ENCODE measurements around the gene MRPL21. TPM values are rescaled to one million over a fixed set of nuclear protein-coding genes. Genes with fewer than 3 reads are reported as not detected.

The MRPL21 gene
- total RNA-seq, 1 donor from 2014 or later = 32.9 TPM

DNA sequence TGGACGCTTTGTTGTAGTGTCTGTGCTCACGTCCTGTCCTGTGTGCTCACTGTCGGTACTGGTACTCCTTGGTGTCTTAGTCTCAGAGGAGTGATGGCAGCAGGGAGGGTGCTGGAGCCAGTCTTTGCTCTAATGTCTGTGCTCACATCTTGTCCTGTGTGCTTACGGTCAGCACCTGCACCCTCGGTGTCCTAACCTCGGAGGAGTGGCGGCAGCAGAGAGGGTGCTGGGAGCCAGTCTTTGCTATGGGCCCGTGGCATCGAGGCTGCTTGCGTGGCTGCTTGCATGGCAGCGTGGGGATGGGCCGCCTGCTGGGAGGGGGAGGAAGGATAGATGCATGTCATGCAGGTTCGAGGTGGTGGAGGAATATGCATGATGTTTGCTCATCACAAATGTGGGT lies 12.8 kb upstream of the MRPL21 start:
- no peak for ATAC-seq
- H3K27ac ChIP-seq = no peak overlapping the region
- peak; percentile 14 for DNase-seq
- H3K27me3 ChIP-seq (ENCODE audit: low read depth) = no peaks in the 10 kb centered on the region
- intact Hi-C loops (cut with DNase I) = no loop called here
- no peaks in the 10 kb centered on the region for H3K9me3 ChIP-seq
- peaks cover 97% of the 10 kb centered on the region for H3K36me3 ChIP-seq
- TF ChIP-seq, protein P1, sequence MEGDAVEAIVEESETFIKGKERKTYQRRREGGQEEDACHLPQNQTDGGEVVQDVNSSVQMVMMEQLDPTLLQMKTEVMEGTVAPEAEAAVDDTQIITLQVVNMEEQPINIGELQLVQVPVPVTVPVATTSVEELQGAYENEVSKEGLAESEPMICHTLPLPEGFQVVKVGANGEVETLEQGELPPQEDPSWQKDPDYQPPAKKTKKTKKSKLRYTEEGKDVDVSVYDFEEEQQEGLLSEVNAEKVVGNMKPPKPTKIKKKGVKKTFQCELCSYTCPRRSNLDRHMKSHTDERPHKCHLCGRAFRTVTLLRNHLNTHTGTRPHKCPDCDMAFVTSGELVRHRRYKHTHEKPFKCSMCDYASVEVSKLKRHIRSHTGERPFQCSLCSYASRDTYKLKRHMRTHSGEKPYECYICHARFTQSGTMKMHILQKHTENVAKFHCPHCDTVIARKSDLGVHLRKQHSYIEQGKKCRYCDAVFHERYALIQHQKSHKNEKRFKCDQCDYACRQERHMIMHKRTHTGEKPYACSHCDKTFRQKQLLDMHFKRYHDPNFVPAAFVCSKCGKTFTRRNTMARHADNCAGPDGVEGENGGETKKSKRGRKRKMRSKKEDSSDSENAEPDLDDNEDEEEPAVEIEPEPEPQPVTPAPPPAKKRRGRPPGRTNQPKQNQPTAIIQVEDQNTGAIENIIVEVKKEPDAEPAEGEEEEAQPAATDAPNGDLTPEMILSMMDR (IDR thresholded peaks at IDR 0.05) = no peak
- H3K4me1 ChIP-seq = no peaks in the 10 kb centered on the region
- H3K4me3 ChIP-seq = no peak overlapping the region

DNA sequence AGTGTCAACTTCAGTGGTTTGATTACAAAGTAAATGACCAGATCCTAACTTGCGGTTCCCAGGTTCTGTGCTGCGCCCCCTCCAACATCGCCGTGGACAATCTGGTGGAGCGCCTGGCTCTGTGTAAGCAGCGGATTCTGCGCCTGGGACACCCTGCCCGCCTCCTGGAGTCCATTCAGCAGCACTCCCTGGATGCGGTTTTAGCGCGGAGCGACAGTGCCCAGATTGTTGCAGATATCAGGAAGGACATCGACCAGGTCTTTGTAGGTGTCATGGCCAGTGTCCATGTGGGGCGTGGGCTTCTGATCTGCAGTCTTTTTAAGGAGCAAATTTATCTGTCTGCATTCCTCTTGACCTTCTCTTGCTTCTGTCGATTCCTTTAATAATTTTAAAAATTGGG lies 11.1 kb upstream of the MRPL21 start:
- H3K4me1 ChIP-seq = no peaks in the 10 kb centered on the region
- H3K36me3 ChIP-seq = peaks cover 97% of the 10 kb centered on the region
- no peak overlapping the region for H3K27ac ChIP-seq
- ATAC-seq = no peak
- DNase-seq = peak; percentile 34
- TF ChIP-seq, protein P1 (IDR thresholded peaks at IDR 0.05) = no peak
- intact Hi-C loops (cut with DNase I) = no loop called here
- H3K4me3 ChIP-seq = no peak overlapping the region
- H3K9me3 ChIP-seq = no peaks in the 10 kb centered on the region
- H3K27me3 ChIP-seq (ENCODE audit: low read depth) = no peaks in the 10 kb centered on the region

DNA sequence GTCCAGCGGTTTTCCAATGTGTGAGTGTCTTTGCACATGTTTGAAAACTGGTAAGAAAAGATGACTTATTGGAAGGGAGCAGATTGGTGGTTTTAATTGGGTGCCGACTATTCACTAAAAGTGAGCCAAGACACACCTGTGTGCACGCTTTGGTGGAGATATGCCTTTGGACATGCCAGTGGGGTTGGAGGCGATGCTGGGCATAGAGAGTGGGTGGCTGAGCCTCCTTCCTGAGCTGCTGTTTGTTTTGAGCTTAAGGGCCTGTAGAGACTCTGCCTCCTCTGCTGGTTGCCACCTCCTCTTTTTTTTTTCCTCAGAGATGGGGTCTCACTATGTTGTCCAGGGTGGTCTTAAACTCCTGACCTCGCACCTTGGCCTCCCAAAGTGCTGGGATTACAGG lies 9.6 kb upstream of the MRPL21 start:
- DNase-seq (no peak), ATAC-seq (no peak)
- Histone ChIP-seq H3K27ac (no peak overlapping the region), H3K27me3 (ENCODE audit: low read depth) (no peaks in the 10 kb centered on the region), H3K9me3 (no peaks in the 10 kb centered on the region), H3K4me1 (no peaks in the 10 kb centered on the region), H3K36me3 (peaks cover 97% of the 10 kb centered on the region), H3K4me3 (no peak overlapping the region)
- intact Hi-C loops (cut with DNase I) = no loop called here
- TF ChIP-seq, protein P1 (IDR thresholded peaks at IDR 0.05) = no peak

DNA sequence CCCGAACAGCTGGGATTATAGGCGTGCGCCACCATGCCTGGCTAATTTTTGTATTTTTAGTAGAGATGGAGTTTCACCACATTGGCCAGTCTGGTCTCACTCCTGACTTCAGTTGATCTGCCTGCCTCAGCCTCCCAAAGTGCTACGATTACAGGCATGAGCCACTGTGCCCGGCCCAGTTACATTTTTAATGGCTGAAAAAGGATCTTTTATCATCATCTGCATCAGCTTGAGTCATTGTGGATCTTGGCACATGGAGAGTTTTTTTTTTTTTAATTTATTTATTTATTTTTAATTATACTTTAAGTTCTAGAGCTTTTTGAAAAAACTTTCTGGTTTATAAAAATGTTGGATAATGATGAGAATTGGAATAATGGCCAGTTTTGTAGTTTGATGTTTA lies 8.6 kb upstream of the MRPL21 start:
- H3K9me3 ChIP-seq = no peaks in the 10 kb centered on the region
- no peaks in the 10 kb centered on the region for H3K4me1 ChIP-seq
- H3K27me3 ChIP-seq (ENCODE audit: low read depth) = no peaks in the 10 kb centered on the region
- peaks cover 97% of the 10 kb centered on the region for H3K36me3 ChIP-seq
- TF ChIP-seq, protein P1 (IDR thresholded peaks at IDR 0.05) = no peak
- H3K4me3 ChIP-seq = no peak overlapping the region
- DNase-seq (no peak), ATAC-seq (no peak)
- intact Hi-C loops (cut with DNase I) = no loop called here
- H3K27ac ChIP-seq = no peak overlapping the region

DNA sequence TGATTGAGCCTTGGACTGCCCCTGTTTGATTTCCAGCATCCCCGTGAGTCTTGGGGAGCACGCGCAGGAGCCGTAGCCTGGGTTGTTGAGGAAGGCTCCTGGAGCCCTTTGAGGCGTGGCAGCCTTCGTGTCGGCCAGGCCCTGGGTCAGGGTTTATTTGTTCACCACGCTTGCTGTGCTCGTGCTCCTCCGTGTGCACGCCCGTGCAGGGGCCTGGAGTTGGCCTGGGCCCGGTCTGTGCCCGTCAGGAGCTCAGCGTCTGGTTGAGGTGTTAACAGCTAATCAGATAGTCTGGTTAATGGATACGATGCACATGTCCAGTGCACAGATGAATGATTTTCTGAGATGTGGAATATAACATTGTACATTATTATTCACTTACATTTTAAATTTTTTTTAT lies 8.1 kb upstream of the MRPL21 start:
- H3K4me3 ChIP-seq = no peak overlapping the region
- H3K4me1 ChIP-seq = no peaks in the 10 kb centered on the region
- no peak for ATAC-seq
- peaks cover 98% of the 10 kb centered on the region for H3K36me3 ChIP-seq
- DNase-seq = peak; percentile 29
- TF ChIP-seq, protein P1 (IDR thresholded peaks at IDR 0.05) = no peak
- H3K9me3 ChIP-seq = no peaks in the 10 kb centered on the region
- H3K27ac ChIP-seq = no peak overlapping the region
- intact Hi-C loops (cut with DNase I) = no loop called here
- no peaks in the 10 kb centered on the region for H3K27me3 ChIP-seq (ENCODE audit: low read depth)

DNA sequence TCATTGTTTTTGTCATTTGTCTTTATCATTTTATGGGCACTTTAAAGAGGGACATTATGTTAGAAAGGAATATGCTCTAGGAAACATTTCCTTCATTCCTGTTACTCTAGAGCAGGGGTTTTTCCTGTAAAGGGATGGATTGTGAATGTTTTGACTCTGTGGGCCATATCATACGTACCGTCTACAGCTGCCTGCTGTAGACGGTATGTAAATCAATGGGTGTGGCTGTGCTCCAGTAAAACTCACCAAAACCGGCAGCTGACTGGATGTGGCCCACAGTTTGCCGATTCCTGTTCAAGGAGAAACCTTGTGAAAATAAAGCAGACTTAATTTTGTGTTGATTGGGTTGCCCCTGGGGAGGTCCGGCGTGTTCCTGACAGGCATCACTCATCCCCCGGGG lies 7.3 kb upstream of the MRPL21 start:
- TF ChIP-seq, protein P1 (IDR thresholded peaks at IDR 0.05) = no peak
- no peaks in the 10 kb centered on the region for H3K9me3 ChIP-seq
- peaks cover under 1% of the 10 kb centered on the region for H3K4me1 ChIP-seq
- H3K27ac ChIP-seq = no peak overlapping the region
- intact Hi-C loops (cut with DNase I) = no loop called here
- H3K27me3 ChIP-seq (ENCODE audit: low read depth) = no peaks in the 10 kb centered on the region
- ATAC-seq = no peak
- no peak overlapping the region for H3K4me3 ChIP-seq
- no peak for DNase-seq
- H3K36me3 ChIP-seq = peaks cover 90% of the 10 kb centered on the region

Measured in lower lobe of right lung (tissue), 2 donors.